GM23338 (cell line): ENCODE data around the gene STRA8.

ENCODE experiments used
- EZH2phosphoT487 ChIP-seq: fragments of 200-600 bp; sonication (generic); IDR thresholded peaks from one replicate; pipeline ENCODE4 v1.8.1; 2018; ENCODE audit warnings: antibody characterized with exemption; ENCODE audit not compliant: unreplicated experiment
- TF ChIP-seq, protein P1 (sequence below), 2 experiments: fragments of 200-600 bp in 1 of 2; sonication (generic) in 1 of 2; conservative IDR thresholded peaks; 2 replicates each; pipeline versions ENCODE4 v1.5.1 to v1.6.1; 2016 to 2017; ENCODE audit warnings: antibody characterized with exemption in 2 of 2, low read depth in 2 of 2, mild to moderate bottlenecking in 2 of 2, moderate library complexity in 1 of 2

DNA sequence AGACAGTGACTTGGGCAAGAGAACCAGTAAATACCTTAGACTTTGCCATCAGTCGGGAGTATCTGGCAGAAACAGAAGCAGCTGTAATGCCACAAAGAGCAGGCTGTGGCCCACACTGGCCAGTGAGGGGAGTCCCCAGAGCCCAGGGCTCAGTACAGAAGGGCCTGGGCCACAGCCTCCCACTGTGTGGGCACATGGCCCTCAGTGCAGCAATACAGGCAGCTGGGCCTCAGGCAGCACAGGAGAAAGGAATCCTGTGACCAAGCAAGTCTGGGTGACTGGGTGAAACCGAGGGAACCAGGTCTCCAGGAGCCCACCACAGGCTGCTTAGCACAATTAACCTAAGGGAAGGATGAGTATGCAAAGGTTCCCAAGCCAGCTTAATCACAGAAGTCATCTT is 36.3 kb upstream of the STRA8 start:
- TF ChIP-seq, protein P1, sequence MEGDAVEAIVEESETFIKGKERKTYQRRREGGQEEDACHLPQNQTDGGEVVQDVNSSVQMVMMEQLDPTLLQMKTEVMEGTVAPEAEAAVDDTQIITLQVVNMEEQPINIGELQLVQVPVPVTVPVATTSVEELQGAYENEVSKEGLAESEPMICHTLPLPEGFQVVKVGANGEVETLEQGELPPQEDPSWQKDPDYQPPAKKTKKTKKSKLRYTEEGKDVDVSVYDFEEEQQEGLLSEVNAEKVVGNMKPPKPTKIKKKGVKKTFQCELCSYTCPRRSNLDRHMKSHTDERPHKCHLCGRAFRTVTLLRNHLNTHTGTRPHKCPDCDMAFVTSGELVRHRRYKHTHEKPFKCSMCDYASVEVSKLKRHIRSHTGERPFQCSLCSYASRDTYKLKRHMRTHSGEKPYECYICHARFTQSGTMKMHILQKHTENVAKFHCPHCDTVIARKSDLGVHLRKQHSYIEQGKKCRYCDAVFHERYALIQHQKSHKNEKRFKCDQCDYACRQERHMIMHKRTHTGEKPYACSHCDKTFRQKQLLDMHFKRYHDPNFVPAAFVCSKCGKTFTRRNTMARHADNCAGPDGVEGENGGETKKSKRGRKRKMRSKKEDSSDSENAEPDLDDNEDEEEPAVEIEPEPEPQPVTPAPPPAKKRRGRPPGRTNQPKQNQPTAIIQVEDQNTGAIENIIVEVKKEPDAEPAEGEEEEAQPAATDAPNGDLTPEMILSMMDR (conservative IDR thresholded peaks at IDR 0.05; ENCODE audit: low read depth in 2 of 2), result no peak
- no peak for TF ChIP-seq EZH2phosphoT487
